Osteocyte (in vitro differentiated cells): ENCODE measurements around the gene MRPL34. TPM values are rescaled to one million over a fixed set of nuclear protein-coding genes. Genes with fewer than 3 reads are reported as not detected.

ENCODE experiments used
- DNase-seq: peaks from one replicate; pipeline ENCODE4 v3.0.0; 2021; ENCODE audit warnings: mixed read lengths; ENCODE audit not compliant: unreplicated experiment; ENCODE audit errors: extremely low spot score
- H3K27ac Mint-ChIP-seq: one replicate; pipeline ENCODE4 v1.8.0; 2021; ENCODE audit warnings: mild to moderate bottlenecking, mixed read lengths; ENCODE audit not compliant: unreplicated experiment
- H3K27me3 Mint-ChIP-seq: one replicate; pipeline ENCODE4 v1.8.0; 2021; ENCODE audit warnings: mixed read lengths; ENCODE audit not compliant: unreplicated experiment
- H3K36me3 Mint-ChIP-seq: one replicate; pipeline ENCODE4 v1.8.0; 2021; ENCODE audit warnings: mixed read lengths; ENCODE audit not compliant: unreplicated experiment
- H3K4me1 Mint-ChIP-seq: one replicate; pipeline ENCODE4 v1.8.0; 2021; ENCODE audit warnings: mixed read lengths; ENCODE audit not compliant: unreplicated experiment
- H3K4me3 Mint-ChIP-seq: one replicate; pipeline ENCODE4 v1.8.0; 2021; ENCODE audit warnings: mild to moderate bottlenecking, moderate library complexity, mixed read lengths; ENCODE audit not compliant: unreplicated experiment
- H3K9me3 Mint-ChIP-seq: one replicate; pipeline ENCODE4 v1.8.0; 2021; ENCODE audit warnings: mixed read lengths; ENCODE audit not compliant: unreplicated experiment
- total RNA-seq: library from RNA; stranded (reverse); gene quantifications from 2 replicates; pipeline ENCODE4 v1.2.1, GENCODE V29; 2021
- TF ChIP-seq, protein P1 (sequence below): fragments of 200-600 bp; sonication (generic); IDR thresholded peaks from 2 replicates; pipeline ENCODE4 v1.5.0; 2021; ENCODE audit warnings: antibody characterized with exemption, mild to moderate bottlenecking, moderate library complexity

Gene MRPL34
- total RNA-seq, 1 donor from 2014 or later: 66.9 TPM

DNA sequence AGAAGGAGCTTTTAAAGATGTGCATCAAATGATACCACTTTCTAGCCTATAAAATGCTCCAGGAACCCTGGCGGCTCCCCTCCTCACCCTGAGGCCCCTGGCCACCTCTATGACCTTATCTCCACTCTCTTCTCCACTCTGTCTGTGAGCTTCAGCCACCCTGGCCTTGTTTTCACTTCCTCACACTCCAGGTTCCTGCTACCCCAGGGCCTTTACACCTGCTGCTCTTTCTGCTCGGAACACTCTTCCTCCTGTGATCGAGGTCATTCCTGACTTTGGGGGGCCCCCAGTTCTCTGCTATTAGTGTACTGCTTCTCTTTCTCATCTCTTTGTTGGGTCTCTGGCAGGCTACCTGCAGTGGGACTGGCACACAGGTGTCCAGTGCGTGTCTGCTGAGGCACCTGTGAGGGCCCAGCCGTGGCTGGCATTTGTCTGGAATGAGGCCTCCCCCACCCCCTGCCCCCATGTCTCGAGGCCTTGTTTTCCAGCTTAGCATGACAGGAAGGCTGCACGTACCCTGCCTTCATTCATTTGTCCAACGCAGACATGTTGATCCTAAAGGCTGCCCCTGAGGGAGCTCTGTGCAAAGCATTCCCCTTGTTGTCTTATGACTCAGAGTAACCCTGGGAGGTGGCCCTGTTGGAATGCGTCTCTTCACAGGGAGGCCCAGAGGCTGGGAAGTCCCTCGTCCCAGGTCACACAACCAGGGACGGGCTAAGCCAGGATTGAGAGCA, 6.0 kb downstream of the MRPL34 start:
- Mint-ChIP-seq H3K27ac (peak overlapping the region; percentile 93), H3K9me3 (no peaks in the 10 kb centered on the region), H3K4me3 (peak overlapping the region; percentile 65), H3K36me3 (peaks cover 10% of the 10 kb centered on the region), H3K4me1 (peaks cover 37% of the 10 kb centered on the region), H3K27me3 (no peaks in the 10 kb centered on the region)
- DNase-seq: no peak
- TF ChIP-seq, protein P1, sequence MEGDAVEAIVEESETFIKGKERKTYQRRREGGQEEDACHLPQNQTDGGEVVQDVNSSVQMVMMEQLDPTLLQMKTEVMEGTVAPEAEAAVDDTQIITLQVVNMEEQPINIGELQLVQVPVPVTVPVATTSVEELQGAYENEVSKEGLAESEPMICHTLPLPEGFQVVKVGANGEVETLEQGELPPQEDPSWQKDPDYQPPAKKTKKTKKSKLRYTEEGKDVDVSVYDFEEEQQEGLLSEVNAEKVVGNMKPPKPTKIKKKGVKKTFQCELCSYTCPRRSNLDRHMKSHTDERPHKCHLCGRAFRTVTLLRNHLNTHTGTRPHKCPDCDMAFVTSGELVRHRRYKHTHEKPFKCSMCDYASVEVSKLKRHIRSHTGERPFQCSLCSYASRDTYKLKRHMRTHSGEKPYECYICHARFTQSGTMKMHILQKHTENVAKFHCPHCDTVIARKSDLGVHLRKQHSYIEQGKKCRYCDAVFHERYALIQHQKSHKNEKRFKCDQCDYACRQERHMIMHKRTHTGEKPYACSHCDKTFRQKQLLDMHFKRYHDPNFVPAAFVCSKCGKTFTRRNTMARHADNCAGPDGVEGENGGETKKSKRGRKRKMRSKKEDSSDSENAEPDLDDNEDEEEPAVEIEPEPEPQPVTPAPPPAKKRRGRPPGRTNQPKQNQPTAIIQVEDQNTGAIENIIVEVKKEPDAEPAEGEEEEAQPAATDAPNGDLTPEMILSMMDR: no peak

DNA sequence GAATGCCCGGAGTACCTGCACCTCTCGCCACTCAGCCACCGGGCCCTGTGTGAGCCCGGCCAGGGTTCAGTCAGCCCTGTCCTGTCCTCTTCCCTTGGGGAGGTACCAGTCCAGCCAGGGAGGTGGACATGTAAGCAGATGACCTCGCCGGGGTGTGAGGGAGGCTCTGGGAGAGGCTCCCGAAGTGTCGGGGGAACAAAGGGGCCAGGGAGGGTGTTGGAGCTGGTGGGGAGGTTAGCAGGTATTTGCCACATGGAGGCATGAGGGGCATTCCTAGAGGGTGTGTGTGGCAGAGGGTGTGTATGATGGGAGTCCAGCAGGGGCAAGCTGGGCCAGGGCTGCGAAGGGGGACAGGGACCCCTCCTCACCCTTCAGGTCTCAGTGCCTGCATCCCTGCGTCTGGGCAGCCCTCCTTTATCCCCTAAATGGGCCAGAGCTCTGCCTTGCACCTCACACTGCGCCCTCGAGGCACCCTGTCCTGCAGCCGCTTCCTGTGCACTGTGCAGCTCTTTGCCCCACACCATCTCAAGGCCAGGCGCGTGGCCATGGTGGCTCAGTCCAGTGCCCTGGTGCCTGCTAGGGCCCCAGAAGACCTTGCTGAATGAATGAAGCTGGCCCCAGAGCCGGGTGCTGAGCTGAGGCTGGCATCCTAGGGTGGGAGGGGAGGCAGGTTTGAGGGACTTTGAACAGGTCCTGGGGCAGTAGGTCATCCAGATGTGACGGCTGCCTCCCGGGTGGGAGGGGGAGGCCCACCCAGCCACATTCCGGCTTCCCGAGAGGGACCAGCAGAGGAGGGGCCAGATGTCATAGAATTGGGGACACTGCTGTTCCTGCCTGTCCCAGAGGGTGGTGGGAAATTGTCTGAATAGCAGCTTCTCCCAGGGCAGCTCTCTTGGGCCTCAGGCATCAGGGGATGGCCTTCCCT, 6.8 kb downstream of the MRPL34 start:
- H3K36me3 Mint-ChIP-seq: peaks cover 10% of the 10 kb centered on the region
- H3K27ac Mint-ChIP-seq: peak overlapping the region; percentile 93
- H3K4me1 Mint-ChIP-seq: peaks cover 35% of the 10 kb centered on the region
- TF ChIP-seq, protein P1: no peak
- no peaks in the 10 kb centered on the region for H3K27me3 Mint-ChIP-seq
- H3K4me3 Mint-ChIP-seq: peak overlapping the region; percentile 65
- H3K9me3 Mint-ChIP-seq: no peaks in the 10 kb centered on the region
- no peak for DNase-seq

DNA sequence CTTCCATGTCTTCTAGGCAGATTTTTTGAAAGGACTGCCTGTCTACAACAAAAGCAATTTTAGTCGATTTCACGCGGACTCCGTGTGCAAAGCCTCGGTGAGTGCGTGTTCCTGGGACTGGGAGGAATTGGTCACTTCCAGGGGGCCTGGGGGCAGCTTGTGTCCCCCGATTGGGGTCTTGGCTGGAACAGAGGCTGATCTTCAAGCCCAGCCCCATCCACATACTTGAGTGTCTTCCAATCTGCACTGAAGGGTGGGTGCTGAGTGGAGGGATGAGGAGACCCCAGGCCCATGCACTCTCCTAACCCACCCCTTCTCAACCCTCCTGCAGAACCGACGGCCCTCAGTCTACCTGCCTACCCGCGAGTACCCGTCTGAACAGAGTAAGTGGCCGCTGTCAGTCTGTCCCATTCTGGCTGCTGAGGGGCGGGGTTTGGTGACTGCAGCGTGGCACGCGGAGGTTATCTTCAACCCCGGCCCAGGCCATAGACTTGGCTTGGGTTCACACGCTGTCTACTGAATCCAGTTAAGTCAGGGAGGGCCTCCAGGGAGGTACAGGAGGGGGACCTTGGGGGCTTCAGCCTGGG, 8.4 kb downstream of the MRPL34 start:
- TF ChIP-seq, protein P1: no peak
- DNase-seq: no peak
- H3K27ac Mint-ChIP-seq: no peak overlapping the region
- no peaks in the 10 kb centered on the region for H3K27me3 Mint-ChIP-seq
- H3K9me3 Mint-ChIP-seq: no peaks in the 10 kb centered on the region
- H3K4me1 Mint-ChIP-seq: peaks cover 26% of the 10 kb centered on the region
- H3K36me3 Mint-ChIP-seq: peaks cover 10% of the 10 kb centered on the region
- no peak overlapping the region for H3K4me3 Mint-ChIP-seq

DNA sequence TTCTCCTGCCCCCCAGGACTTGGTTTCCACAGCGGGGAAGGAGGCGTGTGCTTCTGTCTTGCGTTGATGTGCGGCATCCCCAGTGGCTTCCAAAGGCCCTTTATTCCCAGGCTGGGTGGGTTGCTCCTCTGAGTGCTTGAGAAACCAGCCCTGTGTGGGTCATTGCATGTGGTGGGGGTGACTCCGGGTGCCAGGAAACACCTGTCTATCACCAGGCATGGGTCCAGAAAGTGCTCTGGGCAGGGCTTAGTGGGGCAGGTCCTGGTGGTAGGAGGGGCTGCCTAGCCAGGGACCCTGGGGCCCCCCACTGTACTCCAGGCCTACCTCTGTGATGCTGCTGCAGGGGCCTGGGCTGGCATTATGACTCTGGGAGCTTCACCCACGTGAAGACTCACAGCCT, 13.3 kb downstream of the MRPL34 start:
- H3K27me3 Mint-ChIP-seq: no peaks in the 10 kb centered on the region
- H3K36me3 Mint-ChIP-seq: peaks cover 16% of the 10 kb centered on the region
- TF ChIP-seq, protein P1: no peak
- no peak overlapping the region for H3K4me3 Mint-ChIP-seq
- no peak for DNase-seq
- H3K4me1 Mint-ChIP-seq: peaks cover 5% of the 10 kb centered on the region
- no peaks in the 10 kb centered on the region for H3K9me3 Mint-ChIP-seq
- H3K27ac Mint-ChIP-seq: no peak overlapping the region
